H9 (cell line): ENCODE results near the gene ENPP1. TPM values are rescaled to one million over a fixed set of nuclear protein-coding genes. Genes with fewer than 3 reads are reported as not detected.

ENCODE experiments used
- DNase-seq: peaks from one replicate; pipeline ENCODE4 v3.0.0-alpha.2; 2017
- H2AFZ ChIP-seq: one replicate; pipeline ENCODE4 v1.6.1; 2013; ENCODE audit warnings: mild to moderate bottlenecking, low read length, control low read depth, moderate library complexity
- H2AK5ac ChIP-seq: 2 replicates; pipeline ENCODE4 v1.6.1; 2013; ENCODE audit warnings: low read length, control low read depth, mixed read lengths; ENCODE audit not compliant: insufficient read length
- H2BK120ac ChIP-seq: one replicate; pipeline ENCODE4 v1.6.1; 2013; ENCODE audit warnings: low read depth, mild to moderate bottlenecking, low read length, control low read depth, inconsistent platforms; ENCODE audit not compliant: poor library complexity, severe bottlenecking
- H2BK12ac ChIP-seq: 2 replicates; pipeline ENCODE4 v1.6.1; 2013; ENCODE audit warnings: low read length, control low read depth, mixed read lengths, low read depth; ENCODE audit not compliant: insufficient read length
- H2BK15ac ChIP-seq: 2 replicates; pipeline ENCODE4 v1.6.1; 2013; ENCODE audit warnings: low read depth, low read length, control low read depth
- H2BK20ac ChIP-seq: one replicate; pipeline ENCODE4 v1.6.1; 2013; ENCODE audit warnings: low read depth, mild to moderate bottlenecking, low read length, control low read depth, inconsistent platforms; ENCODE audit not compliant: poor library complexity, severe bottlenecking
- H2BK5ac ChIP-seq: 2 replicates; pipeline ENCODE4 v1.6.1; 2013; ENCODE audit warnings: low read length, control low read depth, mixed read lengths; ENCODE audit not compliant: insufficient read length
- H3K14ac ChIP-seq: 2 replicates; pipeline ENCODE4 v1.6.1; 2013; ENCODE audit warnings: low read length, control low read depth; ENCODE audit not compliant: insufficient read depth
- H3K18ac ChIP-seq: 2 replicates; pipeline ENCODE4 v1.6.1; 2013; ENCODE audit warnings: low read depth, mild to moderate bottlenecking, mixed read lengths, low read length, control low read depth; ENCODE audit not compliant: insufficient read length
- H3K23ac ChIP-seq: 2 replicates; pipeline ENCODE4 v1.6.1; 2013; ENCODE audit warnings: low read length, control low read depth, mixed read lengths, low read depth; ENCODE audit not compliant: insufficient read length
- H3K23me2 ChIP-seq: 2 replicates; pipeline ENCODE4 v1.6.1; 2013; ENCODE audit warnings: low read depth, mild to moderate bottlenecking, mixed read lengths, low read length, control low read depth; ENCODE audit not compliant: insufficient read length, poor library complexity, severe bottlenecking
- H3K27ac ChIP-seq: 2 replicates; pipeline ENCODE4 v1.5.1; 2013; ENCODE audit warnings: low read length, control low read depth, mixed read lengths, low read depth; ENCODE audit not compliant: insufficient read length
- H3K27me3 ChIP-seq: 2 replicates; pipeline ENCODE4 v1.6.1; 2013; ENCODE audit warnings: low read length, control low read depth, inconsistent platforms; ENCODE audit not compliant: insufficient read depth
- H3K4ac ChIP-seq: 2 replicates; pipeline ENCODE4 v1.6.1; 2013; ENCODE audit warnings: low read depth, mild to moderate bottlenecking, control low read depth, inconsistent platforms, low read length, moderate library complexity
- H3K4me1 ChIP-seq: 2 replicates; pipeline ENCODE4 v1.6.1; 2013; ENCODE audit warnings: low read length, control low read depth, inconsistent platforms; ENCODE audit not compliant: insufficient read depth
- H3K4me2 ChIP-seq: 2 replicates; pipeline ENCODE4 v1.6.1; 2013; ENCODE audit warnings: low read length, control low read depth, mixed read lengths; ENCODE audit not compliant: insufficient read length, insufficient read depth
- H3K56ac ChIP-seq: 2 replicates; pipeline ENCODE4 v1.6.1; 2013; ENCODE audit warnings: low read depth, mild to moderate bottlenecking, mixed read lengths, low read length, control low read depth; ENCODE audit not compliant: insufficient read length
- H3K79me1 ChIP-seq: 2 replicates; pipeline ENCODE4 v1.6.1; 2013; ENCODE audit warnings: low read depth, mild to moderate bottlenecking, moderate library complexity, low read length, control low read depth, inconsistent platforms; ENCODE audit not compliant: insufficient read depth, poor library complexity, severe bottlenecking
- H3K79me2 ChIP-seq: 2 replicates; pipeline ENCODE4 v1.6.1; 2013; ENCODE audit warnings: low read length, control low read depth, inconsistent platforms; ENCODE audit not compliant: insufficient read depth
- H3K9ac ChIP-seq: 2 replicates; pipeline ENCODE4 v1.6.1; 2013; ENCODE audit warnings: low read length, control low read depth, mixed read lengths; ENCODE audit not compliant: insufficient read length; ENCODE audit errors: extremely low read depth
- H3K9me3 ChIP-seq: one replicate; pipeline ENCODE4 v1.6.1; 2013; ENCODE audit warnings: low read depth, low read length, inconsistent platforms; ENCODE audit not compliant: control insufficient read depth
- H3T11ph ChIP-seq: one replicate; pipeline ENCODE4 v1.6.1; 2013; ENCODE audit warnings: mild to moderate bottlenecking, low read length, control low read depth, inconsistent platforms
- H4K20me1 ChIP-seq: one replicate; pipeline ENCODE4 v1.6.1; 2013; ENCODE audit not compliant: control insufficient read depth, insufficient read length, insufficient read depth
- H4K5ac ChIP-seq: 2 replicates; pipeline ENCODE4 v1.6.1; 2013; ENCODE audit warnings: low read depth, mild to moderate bottlenecking, mixed read lengths, low read length, control low read depth; ENCODE audit not compliant: insufficient read length
- H4K8ac ChIP-seq: replicated peaks from 2 replicates; pipeline ENCODE4 v1.6.1; 2013; ENCODE audit warnings: low read length, control low read depth, mixed read lengths, low read depth; ENCODE audit not compliant: insufficient read length
- H4K91ac ChIP-seq: 2 replicates; pipeline ENCODE4 v1.6.1; 2013; ENCODE audit warnings: low read depth, mild to moderate bottlenecking, moderate library complexity, mixed read lengths, low read length, control low read depth; ENCODE audit not compliant: insufficient read length
- H3K27ac Mint-ChIP-seq, 3 experiments: 2 replicates in 2 of 3; 3 replicates in 1 of 3; pipeline ENCODE4 v1.8.0; 2020 to 2021; ENCODE audit warnings: mixed read lengths in 3 of 3, mild to moderate bottlenecking in 1 of 3, moderate library complexity in 1 of 3
- H3K27me3 Mint-ChIP-seq: 2 replicates; pipeline ENCODE4 v1.8.0; 2021; ENCODE audit warnings: low read depth, mild to moderate bottlenecking, moderate library complexity, mixed read lengths
- H3K36me3 Mint-ChIP-seq, 3 experiments: 2 replicates in 2 of 3; 3 replicates in 1 of 3; pipeline ENCODE4 v1.8.0; 2020 to 2021; ENCODE audit warnings: low read depth in 3 of 3, mixed read lengths in 3 of 3; ENCODE audit not compliant: insufficient read depth in 1 of 3
- H3K4me1 Mint-ChIP-seq, 2 experiments: 2 replicates each; pipeline ENCODE4 v1.8.0; 2020; ENCODE audit warnings: mixed read lengths in 2 of 2
- H3K4me3 Mint-ChIP-seq, 2 experiments: 2 replicates in 1 of 2; 3 replicates in 1 of 2; pipeline ENCODE4 v1.8.0; 2020 to 2021; ENCODE audit warnings: mild to moderate bottlenecking in 2 of 2, mixed read lengths in 2 of 2, moderate library complexity in 1 of 2
- H3K9me3 Mint-ChIP-seq, 2 experiments: 2 replicates in 1 of 2; 3 replicates in 1 of 2; pipeline ENCODE4 v1.8.0; 2020; ENCODE audit warnings: mild to moderate bottlenecking in 2 of 2, mixed read lengths in 2 of 2, moderate library complexity in 1 of 2
- CTCF ChIP-seq: fragments of 200-600 bp; sonication (generic); conservative IDR thresholded peaks from 3 replicates; pipeline ENCODE4 v1.8.0; 2021; ENCODE audit warnings: antibody characterized with exemption, mild to moderate bottlenecking
- WGBS: extraction: QIAGEN DNeasy Blood & Tissue Kit; methylation state at CpG from one replicate; pipeline ENCODE4 v1.1.7; 2013; ENCODE audit warnings: missing lambda C conversion rate, low lambda C conversion rate, mixed read lengths; ENCODE audit not compliant: insufficient read length; ENCODE audit errors: extremely low coverage; 5-methylcytosine and 5-hydroxymethylcytosine counted together
- total RNA-seq: library from RNA; stranded (reverse); gene quantifications from 2 replicates; pipeline ENCODE4 v1.2.1, GENCODE V29; 2021

The ENPP1 gene
- total RNA-seq, 1 experiment from 2014 or later = 22.5 TPM

GRCh38 chr6:131840441-131840840, 32.6 kb downstream of the ENPP1 start:
- no peaks in the 10 kb centered on the region for H3K9me3 Mint-ChIP-seq
- no peak overlapping the region for H3K27ac ChIP-seq
- H3K79me1 ChIP-seq = peaks cover 5% of the 10 kb centered on the region
- DNase-seq = no peak
- no peak overlapping the region for H2AK5ac ChIP-seq
- no peak overlapping the region for H3K14ac ChIP-seq
- H2BK5ac ChIP-seq = no peak overlapping the region
- H3K27ac Mint-ChIP-seq = 0 out of 7 replicates have a peak overlapping the region, but pooled peaks of 2 of the 3 experiments have one; percentile 44 to 52
- H3T11ph ChIP-seq = no peak overlapping the region
- H3K4me2 ChIP-seq = no peak overlapping the region
- TF ChIP-seq CTCF = no peak
- H3K23ac ChIP-seq = no peak overlapping the region
- no peak overlapping the region for H4K8ac ChIP-seq
- no peaks in the 10 kb centered on the region for H4K20me1 ChIP-seq
- no peak overlapping the region for H3K9ac ChIP-seq
- no peaks in the 10 kb centered on the region for H3K79me2 ChIP-seq
- H4K91ac ChIP-seq = no peak overlapping the region
- H3K4ac ChIP-seq = no peak overlapping the region
- no peak overlapping the region for H2BK15ac ChIP-seq
- no CpG with 5 or more reads among the region's 7 CpGs for WGBS
- H2BK20ac ChIP-seq = no peak overlapping the region
- H3K4me1 ChIP-seq = no peaks in the 10 kb centered on the region; the same call in 1 of the 2 replicates
- no peak overlapping the region for H2AFZ ChIP-seq
- no peaks in the 10 kb centered on the region for H3K27me3 Mint-ChIP-seq
- H3K4me1 Mint-ChIP-seq = peaks cover 17 to 29% of the 10 kb centered on the region in 2 experiments
- H2BK12ac ChIP-seq = no peak overlapping the region
- no peak overlapping the region for H4K5ac ChIP-seq
- H3K27me3 ChIP-seq = no peaks in the 10 kb centered on the region
- no peak overlapping the region for H3K56ac ChIP-seq
- no peak overlapping the region for H3K4me3 Mint-ChIP-seq
- no peaks in the 10 kb centered on the region for H3K9me3 ChIP-seq
- no peaks in the 10 kb centered on the region for H3K23me2 ChIP-seq
- H2BK120ac ChIP-seq = no peak overlapping the region
- H3K36me3 Mint-ChIP-seq = peaks cover 0 to 1% (median 0%) of the 10 kb centered on the region in 3 experiments; a peak in 1 of 7 replicates
- H3K18ac ChIP-seq = no peak overlapping the region
